Lower leg skin (tissue), 3 donors: ENCODE results near the gene EIF4G1.

Experiments
- POLR2A ChIP-seq, 2 donors: fragments of 450-650 bp; IDR thresholded peaks; one replicate each; pipeline ENCODE4 v1.6.1; 2016 to 2017; ENCODE audit warnings: antibody characterized with exemption in 2 of 2, mild to moderate bottlenecking in 1 of 2, moderate library complexity in 1 of 2
- TF ChIP-seq, protein P1 (sequence below), 3 donors: fragments of 450-650 bp; IDR thresholded peaks; one replicate each; pipeline ENCODE4 v1.5.1; 2016; ENCODE audit warnings: antibody characterized with exemption in 3 of 3, mild to moderate bottlenecking in 3 of 3, moderate library complexity in 2 of 3

DNA sequence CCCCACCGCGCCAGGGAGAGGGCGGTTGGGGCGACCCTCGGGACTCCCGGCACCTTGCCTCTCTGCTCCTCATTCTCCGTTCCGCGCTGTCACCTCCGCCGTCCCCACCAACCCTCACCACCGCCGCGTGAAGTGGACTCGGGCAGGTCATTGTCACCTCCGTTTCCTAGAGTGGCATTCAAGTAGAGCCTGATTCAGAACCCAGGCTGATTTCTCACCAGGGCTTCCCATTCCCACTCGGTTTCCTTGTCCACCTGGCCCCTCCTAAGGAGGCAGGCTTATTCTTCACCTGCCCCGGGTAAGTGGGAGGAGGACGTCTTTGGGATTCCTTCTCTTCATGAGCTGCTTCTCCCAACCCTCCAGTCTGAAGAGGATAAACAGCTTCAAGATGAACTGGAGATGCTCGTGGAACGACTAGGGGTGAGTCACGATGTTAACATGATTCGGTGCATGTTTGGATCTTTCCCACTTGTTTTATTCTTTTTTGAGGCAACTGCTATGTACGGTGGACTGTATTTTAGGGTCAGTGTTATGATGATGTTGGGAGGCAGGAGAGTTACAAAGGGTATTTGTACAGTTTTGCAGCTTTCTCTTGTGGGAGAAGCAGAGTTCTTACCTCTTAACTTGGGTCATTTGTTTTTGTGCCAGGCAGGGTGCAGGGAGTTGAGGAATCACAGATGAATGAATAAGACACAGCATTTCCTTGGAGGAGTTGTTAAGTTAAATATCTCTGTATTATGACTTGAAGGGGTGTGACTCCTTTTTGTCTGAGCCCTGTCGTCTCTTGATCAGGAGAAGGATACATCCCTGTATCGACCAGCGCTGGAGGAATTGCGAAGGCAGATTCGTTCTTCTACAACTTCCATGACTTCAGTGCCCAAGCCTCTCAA, 14.7 kb upstream of the EIF4G1 start:
- TF ChIP-seq POLR2A (IDR thresholded peaks at IDR 0.05) = no peak
- TF ChIP-seq, protein P1, sequence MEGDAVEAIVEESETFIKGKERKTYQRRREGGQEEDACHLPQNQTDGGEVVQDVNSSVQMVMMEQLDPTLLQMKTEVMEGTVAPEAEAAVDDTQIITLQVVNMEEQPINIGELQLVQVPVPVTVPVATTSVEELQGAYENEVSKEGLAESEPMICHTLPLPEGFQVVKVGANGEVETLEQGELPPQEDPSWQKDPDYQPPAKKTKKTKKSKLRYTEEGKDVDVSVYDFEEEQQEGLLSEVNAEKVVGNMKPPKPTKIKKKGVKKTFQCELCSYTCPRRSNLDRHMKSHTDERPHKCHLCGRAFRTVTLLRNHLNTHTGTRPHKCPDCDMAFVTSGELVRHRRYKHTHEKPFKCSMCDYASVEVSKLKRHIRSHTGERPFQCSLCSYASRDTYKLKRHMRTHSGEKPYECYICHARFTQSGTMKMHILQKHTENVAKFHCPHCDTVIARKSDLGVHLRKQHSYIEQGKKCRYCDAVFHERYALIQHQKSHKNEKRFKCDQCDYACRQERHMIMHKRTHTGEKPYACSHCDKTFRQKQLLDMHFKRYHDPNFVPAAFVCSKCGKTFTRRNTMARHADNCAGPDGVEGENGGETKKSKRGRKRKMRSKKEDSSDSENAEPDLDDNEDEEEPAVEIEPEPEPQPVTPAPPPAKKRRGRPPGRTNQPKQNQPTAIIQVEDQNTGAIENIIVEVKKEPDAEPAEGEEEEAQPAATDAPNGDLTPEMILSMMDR (IDR thresholded peaks at IDR 0.05) = no peak
